H1 (cell line): ENCODE results near the gene NR2E1. TPM values are rescaled to one million over a fixed set of nuclear protein-coding genes. Genes with fewer than 3 reads are reported as not detected.

Source experiments
- ATF3 ChIP-seq: IDR thresholded peaks from 2 replicates; pipeline ENCODE4 v1.6.1; 2011; ENCODE audit warnings: low read depth, mild to moderate bottlenecking, low read length; ENCODE audit not compliant: insufficient read depth
- CEBPB ChIP-seq: IDR thresholded peaks from 2 replicates; pipeline ENCODE4 v1.6.1; 2012; ENCODE audit warnings: low read depth, low read length
- CHD1 ChIP-seq: IDR thresholded peaks from 2 replicates; pipeline ENCODE4 v1.6.1; 2012; ENCODE audit warnings: low read depth, low read length, improper control_type of control experiment
- CREB1 ChIP-seq: IDR thresholded peaks from 2 replicates; pipeline ENCODE4 v1.6.1; 2012; ENCODE audit warnings: inconsistent platforms
- CTBP2 ChIP-seq: IDR thresholded peaks from 2 replicates; pipeline ENCODE4 v1.7.0; 2011; ENCODE audit warnings: borderline replicate concordance, mild to moderate bottlenecking, moderate library complexity, mixed read lengths, low read length; ENCODE audit not compliant: insufficient read depth, insufficient read length
- EGR1 ChIP-seq: IDR thresholded peaks from 2 replicates; pipeline ENCODE4 v1.6.1; 2011; ENCODE audit warnings: low read depth, low read length, borderline replicate concordance
- GABPA ChIP-seq: IDR thresholded peaks from 2 replicates; pipeline ENCODE4 v1.6.1; 2011; ENCODE audit warnings: mild to moderate bottlenecking, low read length, moderate library complexity, borderline replicate concordance; ENCODE audit not compliant: insufficient read depth
- KDM1A ChIP-seq: fragments of 200-600, 300-600 bp; sonication (generic); IDR thresholded peaks from 2 replicates; pipeline ENCODE4 v1.7.1; 2016; ENCODE audit warnings: mild to moderate bottlenecking, low read length, borderline replicate concordance
- MAX ChIP-seq: IDR thresholded peaks from 2 replicates; pipeline ENCODE4 v1.6.1; 2012; ENCODE audit warnings: inconsistent platforms
- RBBP5 ChIP-seq: IDR thresholded peaks from 2 replicates; pipeline ENCODE4 v1.7.1; 2012; ENCODE audit warnings: low read depth, mild to moderate bottlenecking, inconsistent platforms, low read length, moderate library complexity, borderline replicate concordance
- RNF2 ChIP-seq: fragments of 200-900, 300-1000 bp; sonication (generic); IDR thresholded peaks from 2 replicates; pipeline ENCODE4 v1.7.1; 2016; ENCODE audit warnings: borderline replicate concordance, low read depth, mild to moderate bottlenecking, antibody characterized with exemption, low read length; ENCODE audit not compliant: poor library complexity, severe bottlenecking; ENCODE audit errors: missing control alignments
- SIX5 ChIP-seq: IDR thresholded peaks from 2 replicates; pipeline ENCODE4 v1.6.1; 2011; ENCODE audit warnings: mild to moderate bottlenecking, low read depth, low read length
- SP1 ChIP-seq: IDR thresholded peaks from 2 replicates; pipeline ENCODE4 v1.6.1; 2011; ENCODE audit warnings: low read depth, low read length
- polyA plus RNA-seq, 7 experiments: library from polyadenylated mRNA; depleted of rRNA in 3 of 7; stranded (reverse) in 5 of 7; unstranded in 2 of 7; fragments of >200 nt in 5 of 7; fragments of 200-250 nt in 2 of 7; gene quantifications; 1 replicate in 5 of 7; 2 replicates in 1 of 7; 4 replicates in 1 of 7; pipeline versions ENCODE4 v1.2.1 to v1.2.3, GENCODE V29; 2011 to 2013; ENCODE audit warnings: missing spikeins in 2 of 7, mixed read lengths in 2 of 7
- total RNA-seq: library from RNA; stranded (reverse); fragmentation: NEBNext Ultra II Directional; extraction: Animal tissue kit (Norgen Biotek cat#: 25700); gene quantifications from 2 replicates; pipeline ENCODE4 v1.2.1, GENCODE V29; 2021

Gene NR2E1
- total and polyA plus RNA-seq, 2 of the 8 experiments (the other 6 are each of a cell fraction or from before 2014, with no cell fraction given), result not detected

GRCh38 chr6:108133594-108134179 lies 32.1 kb upstream of the NR2E1 start (continued):
- TF ChIP-seq CREB1, result no peak
- peak; percentile 59 for TF ChIP-seq RNF2
- TF ChIP-seq MAX, result no peak
- peak; percentile 96 for TF ChIP-seq CTBP2
- 0 out of 2 replicates have a peak, but pooled peaks have one; percentile 43 for TF ChIP-seq RBBP5
- no peak for TF ChIP-seq SIX5
- TF ChIP-seq KDM1A, result no peak
- TF ChIP-seq SP1, result no peak
- TF ChIP-seq ATF3, result no peak
- TF ChIP-seq EGR1, result peak; percentile 71; the same call in 1 of the 2 replicates
- TF ChIP-seq CEBPB, result peak; percentile 75
- TF ChIP-seq CHD1, result no peak
- TF ChIP-seq GABPA, result no peak
